IPS DF 6.9 (cell line): ENCODE results near the gene PUM2.

Experiments
- DNase-seq: peaks from one replicate; pipeline ENCODE4 v3.0.0-alpha.2; 2013; ENCODE audit warnings: low read depth, low spot score
- H3K27ac ChIP-seq: one replicate; pipeline ENCODE4 v1.5.1; 2013; ENCODE audit warnings: low read length, control low read depth
- H3K27me3 ChIP-seq: 2 replicates; pipeline ENCODE4 v1.6.1; 2013; ENCODE audit warnings: mild to moderate bottlenecking, low read length; ENCODE audit not compliant: control insufficient read depth, insufficient read depth
- H3K36me3 ChIP-seq: 2 replicates; pipeline ENCODE4 v1.6.1; 2013; ENCODE audit warnings: low read length; ENCODE audit not compliant: control insufficient read depth, insufficient read depth
- H3K4me1 ChIP-seq: 2 replicates; pipeline ENCODE4 v1.6.1; 2013; ENCODE audit warnings: low read length; ENCODE audit not compliant: control insufficient read depth, insufficient read depth
- H3K4me3 ChIP-seq: 2 replicates; pipeline ENCODE4 v1.5.1; 2013; ENCODE audit warnings: mild to moderate bottlenecking, low read length
- H3K9me3 ChIP-seq: 2 replicates; pipeline ENCODE4 v1.6.1; 2013; ENCODE audit warnings: low read length, inconsistent platforms; ENCODE audit not compliant: control insufficient read depth, insufficient read depth
- WGBS: extraction: QIAGEN DNeasy Blood & Tissue Kit; methylation state at CpG from one replicate; pipeline ENCODE4 v1.1.7; 2013; ENCODE audit warnings: mixed read lengths, missing lambda C conversion rate; ENCODE audit not compliant: insufficient read length, insufficient coverage; 5-methylcytosine and 5-hydroxymethylcytosine counted together

PUM2 gene

GRCh38 chr2:20211860-20212458 lies 138.7 kb downstream of the PUM2 start:
- H3K4me1 ChIP-seq: peaks cover 5% of the 10 kb centered on the region
- peaks cover 2% of the 10 kb centered on the region; the same call in 1 of the 2 replicates for H3K36me3 ChIP-seq
- DNase-seq: no peak
- no peak overlapping the region for H3K4me3 ChIP-seq
- H3K27me3 ChIP-seq: no peaks in the 10 kb centered on the region
- no peak overlapping the region for H3K27ac ChIP-seq
- H3K9me3 ChIP-seq: no peaks in the 10 kb centered on the region
- WGBS: no CpG with 5 or more reads among the region's 14 CpGs

- WGBS: no CpG with 5 or more reads among the region's 12 CpGs
- Histone ChIP-seq H3K4me3 (no peak overlapping the region), H3K4me1 (peaks cover 5% of the 10 kb centered on the region), H3K27ac (no peak overlapping the region), H3K36me3 (peaks cover 2% of the 10 kb centered on the region; the same call in 1 of the 2 replicates), H3K9me3 (no peaks in the 10 kb centered on the region), H3K27me3 (no peaks in the 10 kb centered on the region)
- DNase-seq: no peak
Measured at GRCh38 chr2:20211420-20211819, 139.2 kb downstream of the PUM2 start.

- no peak overlapping the region for H3K4me3 ChIP-seq
- no CpG with 5 or more reads among the region's 8 CpGs for WGBS
- no peaks in the 10 kb centered on the region for H3K9me3 ChIP-seq
- DNase-seq: no peak
- H3K4me1 ChIP-seq: peaks cover 5% of the 10 kb centered on the region
- H3K27ac ChIP-seq: no peak overlapping the region
- H3K27me3 ChIP-seq: no peaks in the 10 kb centered on the region
- peaks cover 2% of the 10 kb centered on the region; the same call in 1 of the 2 replicates for H3K36me3 ChIP-seq
Measured at GRCh38 chr2:20210462-20210861, 140.2 kb downstream of the PUM2 start.

- no peaks in the 10 kb centered on the region for H3K27me3 ChIP-seq
- H3K27ac ChIP-seq: no peak overlapping the region
- no CpG with 5 or more reads among the region's 21 CpGs for WGBS
- H3K4me3 ChIP-seq: no peak overlapping the region
- H3K4me1 ChIP-seq: peaks cover 4% of the 10 kb centered on the region
- DNase-seq: no peak
- H3K36me3 ChIP-seq: peaks cover 6% of the 10 kb centered on the region; the same call in 1 of the 2 replicates
- H3K9me3 ChIP-seq: no peaks in the 10 kb centered on the region
Measured at GRCh38 chr2:20209373-20210109, 141.1 kb downstream of the PUM2 start.

- DNase-seq: no peak
- Histone ChIP-seq H3K36me3 (peaks cover 16% of the 10 kb centered on the region), H3K27ac (no peak overlapping the region), H3K27me3 (no peaks in the 10 kb centered on the region), H3K4me3 (no peak overlapping the region), H3K9me3 (no peaks in the 10 kb centered on the region), H3K4me1 (peaks cover 2% of the 10 kb centered on the region)
- no CpG with 5 or more reads among the region's 5 CpGs for WGBS
Measured at GRCh38 chr2:20208476-20208859, 142.2 kb downstream of the PUM2 start.

GRCh38 chr2:20207051-20207450 lies 143.6 kb downstream of the PUM2 start:
- WGBS: no CpG with 5 or more reads among the region's 5 CpGs
- Histone ChIP-seq H3K4me1 (peaks cover 2% of the 10 kb centered on the region; the same call in 1 of the 2 replicates), H3K4me3 (no peak overlapping the region), H3K36me3 (peaks cover 27% of the 10 kb centered on the region), H3K27ac (no peak overlapping the region), H3K27me3 (no peaks in the 10 kb centered on the region), H3K9me3 (no peaks in the 10 kb centered on the region)
- no peak for DNase-seq

- no peaks in the 10 kb centered on the region for H3K27me3 ChIP-seq
- no peaks in the 10 kb centered on the region for H3K4me1 ChIP-seq
- no CpG with 5 or more reads among the region's 10 CpGs for WGBS
- peaks cover 30% of the 10 kb centered on the region for H3K36me3 ChIP-seq
- H3K4me3 ChIP-seq: no peak overlapping the region
- H3K27ac ChIP-seq: no peak overlapping the region
- no peaks in the 10 kb centered on the region for H3K9me3 ChIP-seq
- DNase-seq: no peak
Measured at GRCh38 chr2:20205915-20206524, 144.6 kb downstream of the PUM2 start.

GRCh38 chr2:20205069-20205468 lies 145.6 kb downstream of the PUM2 start:
- no CpG with 5 or more reads among the region's 7 CpGs for WGBS
- no peak for DNase-seq
- H3K4me1 ChIP-seq: no peaks in the 10 kb centered on the region
- H3K27ac ChIP-seq: no peak overlapping the region
- no peaks in the 10 kb centered on the region for H3K9me3 ChIP-seq
- peaks cover 33% of the 10 kb centered on the region for H3K36me3 ChIP-seq
- H3K4me3 ChIP-seq: no peak overlapping the region
- H3K27me3 ChIP-seq: no peaks in the 10 kb centered on the region

- WGBS: no CpG with 5 or more reads among the region's 17 CpGs
- no peak overlapping the region for H3K4me3 ChIP-seq
- H3K9me3 ChIP-seq: no peaks in the 10 kb centered on the region
- no peaks in the 10 kb centered on the region for H3K4me1 ChIP-seq
- DNase-seq: no peak
- no peak overlapping the region for H3K27ac ChIP-seq
- H3K27me3 ChIP-seq: no peaks in the 10 kb centered on the region
- H3K36me3 ChIP-seq: peaks cover 33% of the 10 kb centered on the region
Measured at GRCh38 chr2:20203521-20204225, 147.0 kb downstream of the PUM2 start.

GRCh38 chr2:20203072-20203471 lies 147.6 kb downstream of the PUM2 start:
- H3K9me3 ChIP-seq: no peaks in the 10 kb centered on the region
- H3K4me3 ChIP-seq: no peak overlapping the region
- peaks cover 33% of the 10 kb centered on the region for H3K36me3 ChIP-seq
- H3K27me3 ChIP-seq: no peaks in the 10 kb centered on the region
- WGBS: no CpG with 5 or more reads among the region's 10 CpGs
- no peak for DNase-seq
- no peaks in the 10 kb centered on the region for H3K4me1 ChIP-seq
- H3K27ac ChIP-seq: no peak overlapping the region
